ENCODE data around the gene PAQR5. TPM values are rescaled to one million over a fixed set of nuclear protein-coding genes. Genes with fewer than 3 reads are reported as not detected.
A peak's percentile ranks its signal among the peaks of the same experiment; 100 is the strongest.

The PAQR5 gene
- total and polyA plus RNA-seq, 2 donors from 2014 or later, result 32.7 to 51.3 TPM

DNA sequence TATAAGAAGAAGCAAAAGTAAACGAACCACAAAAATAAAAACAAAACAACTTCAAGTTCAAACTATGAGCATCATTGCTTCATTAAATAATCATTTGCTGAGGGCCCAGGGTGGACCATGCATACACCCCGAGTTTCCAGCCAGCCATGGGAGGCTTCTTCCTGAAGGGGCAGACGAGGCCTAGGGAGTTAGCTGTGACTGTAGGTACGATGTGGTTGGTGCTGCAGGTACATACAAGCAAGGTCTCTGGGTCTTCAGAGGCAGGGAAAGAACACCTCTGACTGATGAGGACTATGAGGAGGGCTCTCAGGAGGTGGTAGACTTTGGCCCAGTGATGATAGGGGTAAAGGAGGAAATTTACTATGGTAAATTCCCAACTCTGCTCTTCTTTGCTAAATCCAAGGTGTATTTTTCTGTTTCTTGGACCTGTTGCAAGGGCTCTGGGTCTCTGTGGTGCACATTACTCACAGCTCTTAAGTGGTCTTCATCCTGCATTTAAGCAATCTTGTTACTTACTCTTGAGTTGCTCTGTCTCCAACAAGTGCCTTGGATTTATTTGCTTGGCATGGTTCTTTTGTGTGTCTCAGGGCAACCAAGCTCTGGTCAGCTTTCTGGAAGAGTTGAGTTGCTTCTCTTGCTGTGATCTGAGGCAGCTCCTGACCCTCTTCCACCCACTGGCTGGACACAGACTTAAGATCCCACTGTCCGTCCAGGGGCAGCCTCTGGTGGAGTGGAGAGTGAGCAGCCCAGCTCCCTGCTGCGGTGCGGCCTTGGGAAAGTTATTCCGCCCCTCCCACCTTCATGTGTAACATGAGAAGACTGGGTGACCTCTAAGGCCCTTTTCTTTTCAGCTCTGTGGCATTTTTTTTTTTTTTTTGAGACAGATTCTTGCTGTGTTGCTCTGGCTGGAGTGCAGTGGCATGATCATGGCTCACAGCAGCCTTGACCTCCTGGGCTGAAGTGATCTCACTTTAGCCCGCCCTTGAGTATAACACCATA is 59.4 kb downstream of the PAQR5 start:
- DNase-seq, result peak in 4 of 5 donors; percentile 73 to 90 (median 82)
- no peak for FAIRE-seq
- H3K27ac ChIP-seq (ENCODE audit: low read depth in 2 of 2, low read length in 2 of 2), result peak overlapping the region; percentile 63 to 69
- no peaks in the 10 kb centered on the region for H3K9me3 ChIP-seq (ENCODE audit: control insufficient read depth in 2 of 3, insufficient read depth in 1 of 3, low read length in 3 of 3)
- TF ChIP-seq, protein P1, sequence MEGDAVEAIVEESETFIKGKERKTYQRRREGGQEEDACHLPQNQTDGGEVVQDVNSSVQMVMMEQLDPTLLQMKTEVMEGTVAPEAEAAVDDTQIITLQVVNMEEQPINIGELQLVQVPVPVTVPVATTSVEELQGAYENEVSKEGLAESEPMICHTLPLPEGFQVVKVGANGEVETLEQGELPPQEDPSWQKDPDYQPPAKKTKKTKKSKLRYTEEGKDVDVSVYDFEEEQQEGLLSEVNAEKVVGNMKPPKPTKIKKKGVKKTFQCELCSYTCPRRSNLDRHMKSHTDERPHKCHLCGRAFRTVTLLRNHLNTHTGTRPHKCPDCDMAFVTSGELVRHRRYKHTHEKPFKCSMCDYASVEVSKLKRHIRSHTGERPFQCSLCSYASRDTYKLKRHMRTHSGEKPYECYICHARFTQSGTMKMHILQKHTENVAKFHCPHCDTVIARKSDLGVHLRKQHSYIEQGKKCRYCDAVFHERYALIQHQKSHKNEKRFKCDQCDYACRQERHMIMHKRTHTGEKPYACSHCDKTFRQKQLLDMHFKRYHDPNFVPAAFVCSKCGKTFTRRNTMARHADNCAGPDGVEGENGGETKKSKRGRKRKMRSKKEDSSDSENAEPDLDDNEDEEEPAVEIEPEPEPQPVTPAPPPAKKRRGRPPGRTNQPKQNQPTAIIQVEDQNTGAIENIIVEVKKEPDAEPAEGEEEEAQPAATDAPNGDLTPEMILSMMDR (IDR thresholded peaks at IDR 0.05; ENCODE audit: borderline replicate concordance, extremely low read depth, insufficient read depth), result no peak
- intact Hi-C loops (cut with DNase I), result no loop called here
- H3K36me3 ChIP-seq (ENCODE audit: control insufficient read depth in 2 of 3, insufficient read depth in 3 of 3, low read length in 3 of 3), result peaks cover 0 to 4% (median 2%) of the 10 kb centered on the region in 3 donors
- peaks cover 0 to 10% (median 9%) of the 10 kb centered on the region in 3 donors for H3K4me1 ChIP-seq (ENCODE audit: control insufficient read depth in 2 of 3, insufficient read depth in 2 of 3, low read depth in 1 of 3, low read length in 3 of 3)
- no peaks in the 10 kb centered on the region for H3K27me3 ChIP-seq (ENCODE audit: control insufficient read depth, insufficient read depth, low read length)
- H3K9ac ChIP-seq (ENCODE audit: low read length in 3 of 3), result no peak overlapping the region
- no peak overlapping the region for H3K4me3 ChIP-seq (ENCODE audit: low read length in 3 of 3)

DNA sequence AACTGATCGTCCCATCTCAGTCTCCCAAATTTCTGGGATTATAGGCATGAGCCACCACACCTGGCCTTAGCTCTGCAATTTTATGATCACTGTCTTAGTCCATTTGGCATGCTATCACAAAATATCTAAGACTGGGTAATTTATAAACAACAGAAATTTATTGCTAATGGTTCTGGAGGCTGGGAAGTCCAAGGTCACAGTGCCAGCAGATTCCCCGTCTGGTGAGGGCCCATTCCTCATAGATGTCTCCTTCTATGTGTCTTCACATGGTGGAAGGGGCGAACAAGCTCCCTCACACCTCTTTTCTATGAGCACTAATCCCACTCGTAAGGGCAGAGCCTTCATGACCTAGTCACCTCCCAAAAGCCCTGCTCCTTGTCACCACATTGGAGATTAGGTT is 60.1 kb downstream of the PAQR5 start:
- H3K27me3 ChIP-seq (ENCODE audit: control insufficient read depth, insufficient read depth, low read length), result no peaks in the 10 kb centered on the region
- TF ChIP-seq, protein P1 (IDR thresholded peaks at IDR 0.05; ENCODE audit: borderline replicate concordance, extremely low read depth, insufficient read depth), result no peak
- H3K9ac ChIP-seq (ENCODE audit: low read length in 3 of 3), result no peak overlapping the region
- DNase-seq, result no peak
- peaks cover 0 to 4% (median 2%) of the 10 kb centered on the region in 3 donors for H3K36me3 ChIP-seq (ENCODE audit: control insufficient read depth in 2 of 3, insufficient read depth in 3 of 3, low read length in 3 of 3)
- peaks cover 0 to 10% (median 9%) of the 10 kb centered on the region in 3 donors for H3K4me1 ChIP-seq (ENCODE audit: control insufficient read depth in 2 of 3, insufficient read depth in 2 of 3, low read depth in 1 of 3, low read length in 3 of 3)
- H3K27ac ChIP-seq (ENCODE audit: low read depth in 2 of 2, low read length in 2 of 2), result peak overlapping the region; percentile 40 to 69
- FAIRE-seq, result no peak
- H3K9me3 ChIP-seq (ENCODE audit: control insufficient read depth in 2 of 3, insufficient read depth in 1 of 3, low read length in 3 of 3), result no peaks in the 10 kb centered on the region
- intact Hi-C loops (cut with DNase I), result no loop called here
- H3K4me3 ChIP-seq (ENCODE audit: low read length in 3 of 3), result no peak overlapping the region

DNA sequence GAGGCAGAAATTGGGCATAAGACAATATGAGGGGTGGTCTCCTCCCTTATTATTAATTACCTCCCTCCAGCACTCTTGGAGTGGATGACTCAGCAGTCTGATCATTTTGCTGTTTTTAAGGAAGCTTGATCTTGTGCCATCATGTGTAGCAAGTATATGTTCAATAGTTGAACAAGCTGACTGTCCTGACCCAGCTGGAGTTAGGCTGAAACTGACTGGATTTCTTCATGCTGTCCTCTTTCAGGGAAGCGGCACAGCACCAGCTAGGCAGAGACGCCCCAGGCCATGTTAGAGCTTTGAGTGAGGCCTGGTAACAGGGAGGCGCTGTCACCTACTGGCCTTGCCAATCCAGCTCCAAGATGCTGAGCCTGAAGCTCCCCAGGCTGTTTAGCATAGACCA is 61.0 kb downstream of the PAQR5 start:
- TF ChIP-seq, protein P1 (IDR thresholded peaks at IDR 0.05; ENCODE audit: borderline replicate concordance, extremely low read depth, insufficient read depth), result no peak
- FAIRE-seq (no peak), DNase-seq (no peak)
- peaks cover 0 to 10% (median 9%) of the 10 kb centered on the region in 3 donors for H3K4me1 ChIP-seq (ENCODE audit: control insufficient read depth in 2 of 3, insufficient read depth in 2 of 3, low read depth in 1 of 3, low read length in 3 of 3)
- H3K36me3 ChIP-seq (ENCODE audit: control insufficient read depth in 2 of 3, insufficient read depth in 3 of 3, low read length in 3 of 3), result peaks cover 0 to 4% (median 2%) of the 10 kb centered on the region in 3 donors
- peak overlapping the region; percentile 12 to 73 for H3K27ac ChIP-seq (ENCODE audit: low read depth in 2 of 2, low read length in 2 of 2)
- no peaks in the 10 kb centered on the region for H3K27me3 ChIP-seq (ENCODE audit: control insufficient read depth, insufficient read depth, low read length)
- no peak overlapping the region for H3K9ac ChIP-seq (ENCODE audit: low read length in 3 of 3)
- H3K9me3 ChIP-seq (ENCODE audit: control insufficient read depth in 2 of 3, insufficient read depth in 1 of 3, low read length in 3 of 3), result no peaks in the 10 kb centered on the region
- no peak overlapping the region for H3K4me3 ChIP-seq (ENCODE audit: low read length in 3 of 3)
- intact Hi-C loops (cut with DNase I), result no loop called here
